AG04450 (cell line): ENCODE data around the gene B3GALT5. TPM values are rescaled to one million over a fixed set of nuclear protein-coding genes. Genes with fewer than 3 reads are reported as not detected.
A peak's percentile ranks its signal among the peaks of the same experiment; 100 is the strongest.

Experiments used
- CTCF ChIA-PET: fragments of 300-600, 350-600 bp; formaldehyde crosslinking; extraction: SDS; loops from one replicate; lab custom pipeline; 2022; ENCODE audit warnings: antibody characterized with exemption, inconsistent platforms; lab: Charles Lee
- POLR2A ChIA-PET: fragments of 350-600 bp; formaldehyde crosslinking; extraction: SDS; loops from one replicate; lab custom pipeline; 2021; ENCODE audit warnings: antibody characterized with exemption, inconsistent platforms; lab: Yijun Ruan, JAX
- DNase-seq: peaks from one replicate; pipeline ENCODE4 v3.0.0-alpha.2; 2011; ENCODE audit warnings: low read depth, low spot score
- H3K27ac ChIP-seq: one replicate; pipeline ENCODE4 v1.5.1; 2012; ENCODE audit warnings: low read depth, low read length, control low read depth
- H3K27me3 ChIP-seq: one replicate; pipeline ENCODE4 v1.6.0; 2012; ENCODE audit warnings: low read length; ENCODE audit not compliant: control insufficient read depth, insufficient read depth
- H3K4me3 ChIP-seq: 2 replicates; pipeline ENCODE4 v1.5.1; 2011; ENCODE audit warnings: mild to moderate bottlenecking, low read depth, low read length, control low read depth
- H3K9me3 ChIP-seq: 2 replicates; pipeline ENCODE4 v1.5.1; 2012; ENCODE audit warnings: low read length; ENCODE audit not compliant: control insufficient read depth, insufficient read depth
- polyA plus RNA-seq: library from polyadenylated mRNA; depleted of rRNA; stranded (reverse); fragments of >200 nt; gene quantifications from 2 replicates; pipeline ENCODE4 v1.2.3, GENCODE V29; 2011
- TF ChIP-seq, protein P1 (sequence below): IDR thresholded peaks from 2 replicates; pipeline ENCODE4 v1.5.1; 2011; ENCODE audit warnings: low read depth, low read length, control low read depth, inconsistent platforms

B3GALT5 gene
- polyA plus RNA-seq, 1 experiment = 0.05 TPM

GRCh38 chr21:39632796-39633442 lies 20.2 kb downstream of the B3GALT5 start:
- TF ChIP-seq, protein P1, sequence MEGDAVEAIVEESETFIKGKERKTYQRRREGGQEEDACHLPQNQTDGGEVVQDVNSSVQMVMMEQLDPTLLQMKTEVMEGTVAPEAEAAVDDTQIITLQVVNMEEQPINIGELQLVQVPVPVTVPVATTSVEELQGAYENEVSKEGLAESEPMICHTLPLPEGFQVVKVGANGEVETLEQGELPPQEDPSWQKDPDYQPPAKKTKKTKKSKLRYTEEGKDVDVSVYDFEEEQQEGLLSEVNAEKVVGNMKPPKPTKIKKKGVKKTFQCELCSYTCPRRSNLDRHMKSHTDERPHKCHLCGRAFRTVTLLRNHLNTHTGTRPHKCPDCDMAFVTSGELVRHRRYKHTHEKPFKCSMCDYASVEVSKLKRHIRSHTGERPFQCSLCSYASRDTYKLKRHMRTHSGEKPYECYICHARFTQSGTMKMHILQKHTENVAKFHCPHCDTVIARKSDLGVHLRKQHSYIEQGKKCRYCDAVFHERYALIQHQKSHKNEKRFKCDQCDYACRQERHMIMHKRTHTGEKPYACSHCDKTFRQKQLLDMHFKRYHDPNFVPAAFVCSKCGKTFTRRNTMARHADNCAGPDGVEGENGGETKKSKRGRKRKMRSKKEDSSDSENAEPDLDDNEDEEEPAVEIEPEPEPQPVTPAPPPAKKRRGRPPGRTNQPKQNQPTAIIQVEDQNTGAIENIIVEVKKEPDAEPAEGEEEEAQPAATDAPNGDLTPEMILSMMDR = no peak
- Histone ChIP-seq H3K4me3 (no peak overlapping the region), H3K9me3 (no peaks in the 10 kb centered on the region), H3K27me3 (no peaks in the 10 kb centered on the region), H3K27ac (no peak overlapping the region)
- ChIA-PET CTCF (interaction anchor here (1.5 to 1.9 kb wide), 2 partner anchors 83 to 114 kb away, joined by 4 to 6 read pairs; no protein-coding TSS in a partner anchor), POLR2A (interaction anchor here (1.0 to 1.2 kb wide), 3 partner anchors 15 to 43 kb away, joined by 4 to 7 read pairs (median 6); no protein-coding TSS in a partner anchor)
- no peak for DNase-seq

- peak; percentile 74 for DNase-seq
- TF ChIP-seq, protein P1 = no peak
- Histone ChIP-seq H3K27me3 (no peaks in the 10 kb centered on the region), H3K4me3 (no peak overlapping the region), H3K9me3 (no peaks in the 10 kb centered on the region), H3K27ac (no peak overlapping the region)
- ChIA-PET CTCF (interaction anchor here (1.5 to 1.9 kb wide), 2 partner anchors 83 to 115 kb away, joined by 4 to 6 read pairs; no protein-coding TSS in a partner anchor), POLR2A (interaction anchor here (1.0 to 1.2 kb wide), 3 partner anchors 14 to 42 kb away, joined by 4 to 7 read pairs (median 6); no protein-coding TSS in a partner anchor)
Observed at GRCh38 chr21:39633770-39634181, 21.0 kb downstream of the B3GALT5 start.

DNA sequence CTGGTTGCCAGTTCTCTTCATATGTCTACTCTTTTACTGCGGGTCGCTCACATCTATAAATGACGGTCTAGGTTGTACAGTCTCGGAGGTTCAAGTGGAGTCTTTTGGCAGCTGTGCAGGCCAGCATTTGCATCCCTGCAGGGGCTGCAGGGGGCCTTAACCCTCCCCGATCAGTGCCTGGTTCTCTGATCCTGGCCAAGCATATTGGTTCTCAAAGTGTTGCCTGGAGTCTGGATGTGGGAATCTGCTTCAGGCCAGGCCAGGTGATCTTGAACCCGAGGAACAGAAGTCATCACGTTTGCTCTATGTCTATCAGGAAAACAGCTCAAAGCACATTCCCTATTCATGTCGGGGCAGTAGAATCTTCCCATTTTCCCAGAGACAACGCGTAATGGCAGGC lies 21.8 kb downstream of the B3GALT5 start:
- no peak overlapping the region for H3K27ac ChIP-seq
- H3K4me3 ChIP-seq = no peak overlapping the region
- TF ChIP-seq, protein P1 = no peak
- H3K9me3 ChIP-seq = no peaks in the 10 kb centered on the region
- DNase-seq = no peak
- ChIA-PET POLR2A (no interaction called here), CTCF (interaction anchor here (0.5 to 1.9 kb wide), 2 partner anchors 116 to 724 kb away, joined by 4 to 6 read pairs; no protein-coding TSS in a partner anchor)
- H3K27me3 ChIP-seq = no peaks in the 10 kb centered on the region

DNA sequence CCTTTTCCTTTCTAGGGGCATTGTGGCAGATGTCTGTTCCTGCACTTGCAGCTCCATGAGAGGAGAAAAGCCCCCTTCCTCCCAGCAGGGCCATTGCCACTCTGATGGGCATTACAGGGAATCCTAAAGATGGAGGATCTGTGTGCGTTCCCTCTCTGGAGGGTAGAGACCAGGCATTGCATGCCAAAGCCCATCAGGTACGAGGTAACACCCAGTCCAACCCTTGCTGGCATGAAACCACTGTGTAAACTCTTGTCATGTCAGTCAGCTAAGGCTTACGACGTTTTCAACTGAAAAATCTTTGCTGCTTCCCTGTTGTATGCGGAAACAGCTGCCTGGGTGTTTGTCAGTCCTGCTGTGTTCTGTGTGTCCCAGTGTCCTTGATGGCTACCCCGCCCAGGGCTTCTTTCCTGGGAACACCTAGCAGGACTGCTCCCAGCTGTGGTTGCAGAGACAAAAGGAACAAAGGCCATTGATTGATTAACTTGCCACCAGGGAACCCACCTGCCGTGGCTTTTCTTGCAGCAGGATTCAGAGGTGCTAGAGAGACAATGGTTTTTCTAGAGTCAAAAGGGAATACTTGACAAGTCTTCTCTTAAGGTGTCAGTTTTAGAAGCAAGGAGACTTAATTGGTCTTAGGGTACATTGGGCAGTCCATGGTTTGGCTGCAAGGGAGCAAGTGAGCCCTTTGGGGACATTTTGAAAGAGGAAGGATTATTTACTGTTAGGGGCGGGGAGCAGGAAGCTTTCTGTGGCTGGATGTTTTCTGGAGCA lies 24.6 kb downstream of the B3GALT5 start:
- Histone ChIP-seq H3K9me3 (no peaks in the 10 kb centered on the region), H3K27ac (no peak overlapping the region), H3K27me3 (no peaks in the 10 kb centered on the region), H3K4me3 (no peak overlapping the region)
- TF ChIP-seq, protein P1 = no peak
- ChIA-PET CTCF (interaction anchor here (0.6 kb wide), 1 partner anchor 965 kb away, joined by 3 read pairs; no protein-coding TSS in a partner anchor), POLR2A (no interaction called here)
- no peak for DNase-seq

DNA sequence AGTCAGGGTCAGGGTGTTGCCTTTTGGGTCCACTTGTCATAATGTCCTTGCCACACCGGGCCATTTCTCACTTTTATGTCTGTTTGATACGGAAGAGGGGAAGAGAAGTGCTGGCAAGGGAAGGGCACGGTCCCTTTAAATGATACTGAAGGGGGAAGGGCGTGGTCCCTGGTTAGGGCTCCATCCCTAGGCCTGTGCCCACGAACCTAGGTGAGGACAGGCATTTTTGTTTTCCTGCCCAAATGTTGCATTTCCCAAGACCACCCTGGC lies 25.2 kb downstream of the B3GALT5 start:
- H3K27me3 ChIP-seq = no peaks in the 10 kb centered on the region
- H3K9me3 ChIP-seq = no peaks in the 10 kb centered on the region
- TF ChIP-seq, protein P1 = no peak
- POLR2A ChIA-PET = no interaction called here
- H3K4me3 ChIP-seq = no peak overlapping the region
- DNase-seq = no peak
- H3K27ac ChIP-seq = no peak overlapping the region
- CTCF ChIA-PET = interaction anchor here (0.6 kb wide), 1 partner anchor 966 kb away, joined by 3 read pairs; no protein-coding TSS in a partner anchor
